Measurements from ENCODE around the gene COX6B2. TPM values are rescaled to one million over a fixed set of nuclear protein-coding genes. Genes with fewer than 3 reads are reported as not detected.

COX6B2 gene
- total and polyA plus RNA-seq, 2 of the 8 experiments (the other 6 are each of a cell fraction or from before 2014, with no cell fraction given), result 4.9 to 6.4 TPM

DNA sequence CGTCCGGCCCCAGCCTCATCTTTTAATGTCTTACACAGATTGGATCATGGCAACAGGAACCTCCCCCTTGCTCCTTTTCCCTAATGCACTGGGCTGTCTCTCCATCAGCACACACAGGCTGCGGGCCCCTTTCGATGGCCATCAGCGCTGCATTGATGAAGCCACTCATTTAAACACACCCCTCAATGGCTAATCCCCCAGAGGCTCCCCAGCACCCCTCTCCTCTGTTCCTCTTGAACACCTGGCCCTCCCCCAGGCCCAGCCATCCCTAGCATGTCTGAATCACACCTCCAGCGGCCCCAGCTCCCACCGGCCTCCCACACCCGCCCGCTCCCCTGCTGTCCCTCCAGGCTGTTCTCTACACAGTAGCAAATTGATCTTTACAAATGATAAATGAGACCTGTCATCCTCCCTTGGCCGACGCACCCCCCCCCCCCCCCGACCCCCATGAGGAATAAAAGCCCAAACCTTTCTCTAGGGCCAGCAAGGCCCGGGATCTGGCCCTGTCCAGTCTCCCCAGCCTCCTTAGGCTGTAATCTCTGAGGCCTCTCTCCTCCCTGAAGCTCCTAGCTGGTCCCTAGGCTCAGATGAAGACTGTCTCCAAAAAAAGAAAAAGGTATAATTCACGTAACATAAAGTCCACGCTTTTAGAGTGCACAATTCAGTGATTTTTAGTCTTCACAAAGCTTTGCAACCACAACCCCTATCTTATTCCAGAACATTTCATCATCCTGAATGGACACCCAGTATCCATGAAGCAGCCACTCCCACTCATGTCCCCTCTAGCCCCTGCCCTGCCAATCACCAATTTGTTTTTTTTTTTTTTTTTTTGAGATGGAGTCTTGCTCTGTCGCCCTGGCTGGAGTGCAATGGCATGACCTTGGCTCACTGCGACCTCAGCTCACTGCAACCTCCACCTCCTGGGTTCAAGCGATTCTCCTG lies 38.6 kb upstream of the COX6B2 start:
- Histone ChIP-seq H2BK12ac (ENCODE audit: low read depth, low read length) (no peak overlapping the region), H3K23me2 (ENCODE audit: low read depth, low read length) (no peaks in the 10 kb centered on the region), H3K4me1 (replicated peaks in 1 of 4; ENCODE audit: control insufficient read depth in 3 of 4, insufficient read depth in 4 of 4, low read length in 3 of 4) (peaks cover 0 to 32% (median 23%) of the 10 kb centered on the region in 4 experiments; a peak in 6 of 7 replicates), H3K79me2 (ENCODE audit: control insufficient read depth in 1 of 2, insufficient read depth in 2 of 2, low read length in 2 of 2) (peaks cover 0 to 5% of the 10 kb centered on the region in 2 experiments; a peak in 1 of 4 replicates), H2AK5ac (ENCODE audit: low read depth, low read length) (no peak overlapping the region), H3K27me3 (replicated peaks in 1 of 4; ENCODE audit: control insufficient read depth in 3 of 4, extremely low read depth in 1 of 4, insufficient read depth in 3 of 4, low read length in 3 of 4) (no peaks in the 10 kb centered on the region), H3K4me2 (ENCODE audit: insufficient read depth in 1 of 2, low read depth in 2 of 2, low read length in 2 of 2) (peak overlapping the region; percentile 36 to 38), H2BK5ac (ENCODE audit: low read depth, low read length) (no peak overlapping the region), H2AFZ (ENCODE audit: low read length) (no peak overlapping the region), H3K9ac (replicated peaks in 1 of 4; ENCODE audit: extremely low read depth in 1 of 4, low read depth in 3 of 4, low read length in 3 of 4) (no peak overlapping the region), H3K79me1 (ENCODE audit: low read depth, low read length) (peaks cover 14% of the 10 kb centered on the region), H4K20me1 (replicated peaks in 1 of 2; ENCODE audit: control insufficient read depth in 1 of 2, insufficient read depth in 2 of 2, low read length in 2 of 2) (peaks cover 10 to 25% of the 10 kb centered on the region in 2 experiments), H3K56ac (replicated peaks; ENCODE audit: insufficient read length, low read depth, low read length) (no peak overlapping the region), H4K91ac (replicated peaks; ENCODE audit: insufficient read length, low read length) (no peak overlapping the region), H3K14ac (ENCODE audit: insufficient read length) (no peak overlapping the region), H2BK15ac (ENCODE audit: low read length) (no peak overlapping the region), H4K5ac (ENCODE audit: insufficient read length, low read depth, low read length) (no peak overlapping the region), H4K8ac (ENCODE audit: extremely low read depth, insufficient read depth, low read length) (no peak overlapping the region), H3K4ac (replicated peaks; ENCODE audit: insufficient read length, low read depth, low read length) (no peak overlapping the region), H2BK120ac (replicated peaks; ENCODE audit: low read depth, low read length) (peak overlapping the region; percentile 10), H3K4me3 (ENCODE audit: extremely low read depth in 1 of 4, insufficient read depth in 2 of 4, low read depth in 3 of 4, low read length in 4 of 4) (peak overlapping the region in 1 of 4 experiments; percentile 14; a peak in 2 of 8 replicates), H3K23ac (ENCODE audit: insufficient read length) (no peak overlapping the region), H3K27ac (ENCODE audit: low read depth, low read length) (no peak overlapping the region), H3K9me3 (ENCODE audit: insufficient read depth in 2 of 2, low read depth in 1 of 2, low read length in 1 of 2) (no peaks in the 10 kb centered on the region), H3K18ac (ENCODE audit: extremely low read depth, low read length) (no peak overlapping the region), H3K36me3 (ENCODE audit: control insufficient read depth in 2 of 4, insufficient read depth in 4 of 4, low read length in 3 of 4) (peaks cover 11 to 20% (median 15%) of the 10 kb centered on the region in 4 experiments; a peak in 7 of 8 replicates), H2BK20ac (ENCODE audit: low read length) (no peak overlapping the region)
- WGBS, 2 experiments (ENCODE audit: extremely low coverage in 1 of 2, insufficient coverage in 1 of 2, insufficient read length in 1 of 2, insufficient replicate concordance in 2 of 2, low coverage in 1 of 2, low lambda C conversion rate in 2 of 2, missing lambda C conversion rate in 1 of 2), result 28% methylated on average over 15 of the region's 18 CpGs; no CpG with 5 or more reads in 1 of the 2 experiments
- 0 out of 2 replicates have a peak, but pooled peaks have one; percentile 8 for TF ChIP-seq TAF1 (IDR thresholded peaks at IDR 0.05; ENCODE audit: low read depth, low read length)
- TF ChIP-seq CTBP2 (IDR thresholded peaks at IDR 0.05; ENCODE audit: borderline replicate concordance, insufficient read depth, insufficient read length, low read length), result no peak
- no peak for TF ChIP-seq SIRT6 (IDR thresholded peaks at IDR 0.05; ENCODE audit: low read length)
- TF ChIP-seq, protein P1, sequence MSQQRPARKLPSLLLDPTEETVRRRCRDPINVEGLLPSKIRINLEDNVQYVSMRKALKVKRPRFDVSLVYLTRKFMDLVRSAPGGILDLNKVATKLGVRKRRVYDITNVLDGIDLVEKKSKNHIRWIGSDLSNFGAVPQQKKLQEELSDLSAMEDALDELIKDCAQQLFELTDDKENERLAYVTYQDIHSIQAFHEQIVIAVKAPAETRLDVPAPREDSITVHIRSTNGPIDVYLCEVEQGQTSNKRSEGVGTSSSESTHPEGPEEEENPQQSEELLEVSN (IDR thresholded peaks at IDR 0.05), result 0 out of 2 replicates have a peak, but pooled peaks have one; percentile 20
- TF ChIP-seq POLR2AphosphoS5 (IDR thresholded peaks at IDR 0.05; ENCODE audit: low read depth, low read length), result 0 out of 2 replicates have a peak, but pooled peaks have one; percentile 36
- TF ChIP-seq EZH2 (IDR thresholded peaks at IDR 0.05; ENCODE audit: low read depth, low read length, severe bottlenecking), result no peak
- FAIRE-seq (no peak), DNase-seq (ENCODE audit: low read depth in 1 of 2, low spot score in 2 of 2) (no peak)
- ChIA-PET POLR2A (ENCODE audit: partially characterized antibody) (interaction anchor here (0.5 to 26.7 kb wide), 15 partner anchors 10 to 1507 kb away, joined by 3 to 874 read pairs (median 3); partner anchors contain the start of genes GARIN5B, IL11, KMT5C and TMEM190), CTCF (ENCODE audit: partially characterized antibody) (interaction anchor here (0.9 to 2.5 kb wide), 7 partner anchors 9 to 240 kb away, joined by 3 to 6 read pairs (median 4); partner anchors contain the start of gene TMEM238)

Measured in H1 (cell line).